ENCODE data around the gene STARD7.
"Not testable (repeated sequence)": the region's sequence is repeated elsewhere in the genome, so short reads cannot be mapped to it uniquely, and the experiment has no call there.

The STARD7 gene

DNA sequence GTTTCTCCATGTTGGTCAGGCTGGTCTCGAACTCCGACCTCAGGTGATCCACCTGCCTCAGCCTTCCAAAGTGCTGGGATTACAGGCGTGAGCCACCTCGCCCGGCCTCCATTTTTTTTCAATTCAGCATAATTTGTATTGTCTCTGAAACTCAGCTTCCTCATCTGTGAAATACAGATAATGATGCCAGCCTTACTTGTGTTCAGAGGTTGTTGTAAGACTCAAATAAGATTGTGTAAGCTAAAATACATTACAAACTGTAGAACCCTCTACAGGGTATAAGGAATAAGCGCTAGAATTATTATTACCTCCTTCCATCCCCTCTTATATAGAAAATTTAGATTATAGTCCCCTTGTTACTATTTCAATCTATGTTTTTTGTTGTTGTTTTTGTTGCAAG, 24.8 kb upstream of the STARD7 start:
- no peak for DNase-seq

DNA sequence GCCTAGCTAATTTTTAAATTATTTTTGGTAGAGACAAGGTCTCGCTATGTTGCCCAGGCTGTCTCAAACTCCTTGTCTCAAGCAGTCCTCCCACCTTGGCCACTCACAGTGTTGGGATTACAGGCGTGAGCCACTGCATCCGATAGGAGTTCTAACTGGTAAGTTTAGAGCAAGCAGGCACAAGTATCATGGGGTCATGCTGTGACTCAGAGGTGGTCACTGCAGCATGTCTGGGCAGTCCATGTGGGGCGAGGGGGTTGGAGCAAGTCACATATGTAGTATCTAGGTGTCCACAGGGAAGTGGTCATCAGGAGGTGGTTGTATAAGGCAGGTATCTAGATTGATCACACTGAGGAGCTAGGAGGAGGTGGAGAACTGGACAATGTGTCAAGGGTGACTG, 22.7 kb upstream of the STARD7 start:
- no peak for DNase-seq

DNA sequence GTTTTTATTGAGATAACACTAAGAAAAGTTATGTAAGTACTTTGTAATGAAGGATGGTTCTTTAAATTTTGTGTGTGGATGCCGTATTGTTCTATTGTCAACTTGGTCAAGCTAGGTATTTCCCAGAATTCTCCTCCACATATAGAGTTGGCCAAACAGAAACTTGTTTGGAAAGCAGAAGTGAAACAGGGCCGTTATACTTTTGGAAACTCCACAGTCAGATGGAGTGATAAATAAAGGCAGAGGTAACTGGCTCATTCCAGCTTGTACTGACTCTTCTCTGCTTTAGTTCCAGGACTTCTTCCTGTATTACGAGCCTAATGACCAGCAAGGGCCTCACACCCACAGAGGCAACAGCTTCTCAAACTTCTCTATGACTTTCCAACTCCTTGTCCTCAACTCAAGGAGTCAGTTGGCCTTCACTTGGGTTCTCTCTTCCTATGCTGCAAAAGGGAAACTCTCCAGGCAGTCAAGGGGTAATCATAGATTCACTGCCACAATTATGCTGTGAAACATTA, 16.4 kb upstream of the STARD7 start:
- no peak for DNase-seq

DNA sequence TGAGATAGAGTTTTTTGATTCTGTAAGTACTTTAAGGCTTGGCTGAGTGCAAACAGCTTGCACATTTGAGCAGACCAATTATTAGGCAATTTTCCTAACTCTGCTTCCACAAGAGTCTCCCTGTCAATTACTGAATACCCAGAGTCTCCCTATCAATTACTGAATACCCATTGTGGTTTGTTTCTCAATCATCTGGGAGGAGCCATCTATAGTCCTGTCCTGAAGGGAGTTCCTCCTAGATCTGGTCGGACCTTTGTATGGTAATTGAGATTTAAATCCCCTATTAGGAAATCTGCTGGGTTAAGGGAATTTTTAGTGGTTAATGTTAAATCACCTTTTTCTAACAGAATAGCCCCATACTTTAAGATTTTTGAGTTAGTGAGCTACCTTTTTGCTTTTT, 12.5 kb upstream of the STARD7 start:
- not testable (repeated sequence) for DNase-seq

DNA sequence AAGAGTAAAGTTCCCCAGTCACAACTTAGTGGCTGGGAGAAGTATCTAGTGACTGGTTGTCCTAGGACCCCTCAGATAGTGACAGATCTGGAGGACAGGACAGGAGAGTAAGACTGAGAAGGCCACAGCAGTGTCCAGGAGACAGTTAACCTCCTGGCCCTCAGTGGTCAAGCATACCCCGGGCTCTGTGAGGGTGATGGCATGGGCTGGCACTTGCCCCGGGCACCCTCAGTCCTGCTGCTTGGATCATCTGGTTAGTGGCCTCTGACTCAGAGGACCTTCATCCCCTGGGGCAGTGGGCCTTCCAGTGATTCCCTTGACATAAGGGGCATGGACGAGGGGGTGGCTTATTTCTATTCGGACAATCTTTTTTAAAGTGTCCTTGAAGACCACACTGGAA, 11.3 kb upstream of the STARD7 start:
- not testable (repeated sequence) for DNase-seq

DNA sequence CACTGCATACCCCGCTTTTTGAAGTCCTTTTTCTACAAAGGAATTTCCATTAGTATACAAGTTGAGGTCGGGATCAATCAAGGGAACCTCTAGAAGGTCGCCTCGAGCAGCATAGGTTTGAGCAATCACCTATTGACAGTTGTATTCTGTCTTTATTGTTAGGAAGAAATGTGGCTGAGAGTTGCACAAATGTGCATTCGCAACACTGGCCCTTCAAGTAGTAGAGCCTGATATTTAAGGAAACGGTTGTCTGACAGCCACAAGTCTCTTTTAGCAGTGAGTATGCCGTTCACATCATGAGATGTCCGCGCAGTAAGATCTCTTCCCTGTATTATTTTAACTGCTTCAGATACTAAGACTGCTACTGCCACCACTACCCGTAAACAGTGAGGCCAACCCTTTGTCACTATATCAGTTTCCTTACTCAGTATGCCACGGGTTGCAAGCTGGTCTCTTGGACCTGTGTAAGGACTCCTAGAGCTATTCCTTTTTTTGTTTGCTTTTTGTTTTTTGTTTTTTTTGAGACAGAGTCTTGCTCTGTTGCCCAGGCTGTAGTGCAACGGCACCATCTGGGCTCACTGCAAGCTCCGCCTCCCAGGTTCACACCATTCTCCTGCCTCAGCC, 10.0 kb upstream of the STARD7 start:
- no peak for DNase-seq

DNA sequence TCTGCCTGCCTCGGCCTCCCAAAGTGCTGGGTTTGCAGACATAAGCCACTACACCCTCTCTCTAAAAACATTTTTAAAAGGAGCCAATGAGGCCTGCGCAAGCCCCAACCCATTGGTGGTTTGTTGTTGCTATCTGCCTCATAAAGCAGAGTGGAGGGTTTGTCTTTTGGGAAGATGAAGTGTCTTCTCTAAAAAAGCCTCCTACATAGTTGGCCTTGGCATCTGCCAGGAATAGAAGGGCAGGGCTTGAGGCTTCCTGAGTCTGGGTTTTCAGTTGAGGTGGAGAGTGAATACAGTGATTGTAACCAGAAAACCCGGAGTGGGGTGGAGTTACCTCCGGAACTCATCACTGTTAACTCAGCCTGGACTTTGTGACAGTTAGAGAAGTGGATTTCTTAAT, 5.9 kb upstream of the STARD7 start:
- DNase-seq = no peak

DNA sequence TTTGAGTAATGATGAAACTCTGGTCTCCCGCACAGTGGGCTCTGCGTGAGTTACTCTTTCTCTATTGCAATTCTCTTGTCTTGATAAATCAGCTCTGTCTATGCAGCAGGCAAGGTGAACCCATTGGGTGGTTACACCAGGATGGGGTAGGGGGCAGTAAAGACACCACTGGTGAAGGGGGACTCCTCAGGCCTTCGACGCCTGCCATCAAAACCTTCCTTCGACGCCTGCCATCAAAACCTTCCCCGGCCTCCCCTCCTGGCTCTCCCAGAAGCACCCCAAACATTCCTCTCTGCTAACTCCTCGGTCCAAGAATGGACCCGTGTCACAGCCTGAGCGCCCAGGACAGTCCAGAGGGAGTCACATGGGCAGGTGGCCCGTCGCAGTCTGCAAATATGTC, 4.8 kb upstream of the STARD7 start:
- no peak for DNase-seq

DNA sequence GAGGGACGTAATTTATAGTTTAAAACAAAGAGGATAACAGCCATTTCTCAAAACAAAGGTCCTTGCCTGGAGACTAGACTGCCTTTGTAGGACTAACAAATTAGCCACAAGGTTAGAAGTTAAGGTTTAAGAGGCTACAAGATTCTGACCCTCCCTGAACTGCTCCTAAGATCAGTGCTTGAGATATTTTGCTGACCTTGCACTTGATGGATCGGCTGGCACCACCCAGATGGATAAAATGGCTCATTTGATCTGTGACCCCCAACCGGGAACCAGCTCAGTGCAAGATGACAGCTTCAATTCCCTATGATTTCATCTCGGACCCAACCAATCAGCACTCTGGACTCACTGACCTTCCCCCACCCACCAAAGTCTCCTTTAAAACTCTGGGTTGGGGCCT, 3.7 kb upstream of the STARD7 start:
- DNase-seq = no peak

DNA sequence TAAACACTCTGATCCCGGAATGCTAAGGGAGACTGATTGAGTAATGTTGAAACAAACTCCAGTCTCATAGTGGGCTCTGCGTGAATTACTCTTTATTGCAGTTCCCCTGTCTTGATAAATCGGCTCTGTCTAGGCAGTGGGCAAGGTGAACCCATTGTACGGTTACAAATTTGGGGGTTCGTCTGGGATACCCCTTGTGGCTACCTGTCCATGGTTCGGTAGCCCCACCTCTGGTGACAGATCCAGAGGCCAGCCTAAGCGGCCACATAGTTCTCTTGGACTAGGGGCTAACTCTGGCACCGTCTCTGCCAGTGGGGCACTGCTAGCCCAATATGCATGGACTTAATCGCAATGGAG, 1.1 kb upstream of the STARD7 start:
- DNase-seq = no peak

DNA sequence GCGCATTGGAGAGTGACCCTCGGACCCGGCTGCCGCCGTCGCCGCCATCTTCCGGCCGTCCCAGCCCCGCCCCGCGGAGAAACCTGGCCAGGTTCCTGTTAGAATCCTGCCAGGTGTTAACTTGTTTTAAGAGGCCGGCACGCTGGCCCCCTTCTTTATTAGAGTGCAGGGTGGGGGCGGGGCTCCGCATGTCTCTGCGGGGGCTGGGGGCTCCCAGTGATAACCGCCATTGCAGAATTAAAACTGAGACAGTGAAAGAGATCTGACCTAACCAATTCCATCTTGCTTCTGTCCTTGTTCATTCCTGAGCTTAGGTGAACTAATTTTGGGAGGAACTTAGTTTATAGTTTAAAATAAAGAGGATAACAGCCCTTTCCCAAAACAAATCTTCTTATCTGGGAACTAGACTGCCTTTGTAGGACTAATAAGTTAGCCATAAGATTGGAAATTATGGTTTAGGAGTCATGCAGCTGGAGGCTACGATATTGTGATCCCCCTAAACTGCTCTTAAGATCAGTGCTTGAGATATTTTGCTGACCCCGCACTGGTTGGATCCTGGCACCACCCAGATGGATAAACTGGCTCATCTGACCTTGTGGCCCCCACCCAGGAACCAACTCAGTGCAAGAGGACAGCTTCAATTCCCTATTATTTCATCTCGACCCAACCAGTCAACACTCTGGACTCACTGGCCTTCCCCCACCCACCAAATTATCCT, 543 bp upstream of the STARD7 start:
- DNase-seq = no peak

DNA sequence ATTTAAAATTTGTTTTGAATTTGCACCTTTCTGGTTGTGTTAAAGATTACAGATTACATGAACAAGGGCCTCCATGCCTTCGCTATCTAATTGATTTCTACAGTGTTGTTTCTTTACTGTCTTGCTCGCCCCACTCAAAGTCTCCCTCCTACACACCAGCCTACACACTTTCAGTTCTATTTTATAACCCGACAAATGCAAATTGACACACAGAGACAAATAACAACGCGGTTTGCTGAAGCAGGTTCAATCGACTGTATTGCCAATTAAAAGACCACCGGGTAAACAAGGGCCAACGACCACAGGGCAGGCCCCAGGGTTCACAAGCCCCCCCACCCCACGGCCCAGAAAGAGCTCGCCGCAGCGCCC, 869 bp downstream of the STARD7 start:
- DNase-seq = no peak

DNA sequence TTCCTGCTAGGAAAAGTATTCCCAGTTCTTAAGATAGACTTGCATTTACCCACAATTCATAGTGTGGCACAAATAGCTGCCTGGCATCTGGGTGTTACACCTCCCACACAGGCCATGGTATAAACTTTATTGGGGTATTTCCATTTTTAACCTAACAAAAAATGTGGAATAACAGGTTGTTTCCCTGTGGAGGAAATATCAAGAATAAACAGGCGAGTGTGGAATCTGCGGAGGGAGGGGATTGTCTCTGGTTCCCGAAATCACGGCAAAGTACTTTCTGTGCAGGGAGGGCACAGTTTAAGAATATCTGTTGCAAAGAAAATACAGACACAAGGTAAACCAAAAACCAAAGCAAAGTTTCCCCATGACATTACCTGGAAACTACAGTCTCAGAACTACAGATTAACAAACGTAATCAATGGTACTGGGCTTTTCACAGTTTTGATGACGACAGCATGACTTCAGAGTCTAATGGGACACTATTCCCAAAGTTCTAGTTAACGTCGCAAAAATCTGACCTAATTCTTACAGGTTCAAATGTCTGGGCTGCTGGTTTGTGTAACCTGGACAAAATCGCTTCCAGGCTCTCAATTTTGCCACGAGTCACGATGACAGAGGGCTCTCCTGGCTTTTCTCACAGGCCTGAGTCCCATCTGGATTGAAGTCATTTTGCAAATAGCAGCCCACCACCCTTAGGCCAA, 1.4 kb downstream of the STARD7 start:
- no peak for DNase-seq

DNA sequence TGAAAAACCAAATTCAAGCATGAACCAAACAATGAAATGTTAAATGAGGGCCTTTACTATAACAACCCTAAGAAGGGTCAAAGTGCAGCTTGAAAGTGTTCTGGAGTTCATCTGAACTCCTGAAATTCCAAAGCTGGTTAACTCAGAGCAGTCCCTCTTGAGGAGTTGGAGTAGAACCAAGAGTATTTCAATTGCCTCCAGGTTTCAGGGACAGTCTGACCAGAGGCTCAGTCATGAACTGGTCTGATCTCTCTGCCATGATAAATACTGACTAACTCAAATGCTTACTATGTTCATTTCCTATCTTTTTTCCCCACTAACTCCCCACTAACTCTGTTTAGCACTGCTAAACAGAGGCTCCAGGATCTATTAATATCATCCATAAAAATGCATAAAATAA, 2.7 kb downstream of the STARD7 start:
- DNase-seq = no peak

DNA sequence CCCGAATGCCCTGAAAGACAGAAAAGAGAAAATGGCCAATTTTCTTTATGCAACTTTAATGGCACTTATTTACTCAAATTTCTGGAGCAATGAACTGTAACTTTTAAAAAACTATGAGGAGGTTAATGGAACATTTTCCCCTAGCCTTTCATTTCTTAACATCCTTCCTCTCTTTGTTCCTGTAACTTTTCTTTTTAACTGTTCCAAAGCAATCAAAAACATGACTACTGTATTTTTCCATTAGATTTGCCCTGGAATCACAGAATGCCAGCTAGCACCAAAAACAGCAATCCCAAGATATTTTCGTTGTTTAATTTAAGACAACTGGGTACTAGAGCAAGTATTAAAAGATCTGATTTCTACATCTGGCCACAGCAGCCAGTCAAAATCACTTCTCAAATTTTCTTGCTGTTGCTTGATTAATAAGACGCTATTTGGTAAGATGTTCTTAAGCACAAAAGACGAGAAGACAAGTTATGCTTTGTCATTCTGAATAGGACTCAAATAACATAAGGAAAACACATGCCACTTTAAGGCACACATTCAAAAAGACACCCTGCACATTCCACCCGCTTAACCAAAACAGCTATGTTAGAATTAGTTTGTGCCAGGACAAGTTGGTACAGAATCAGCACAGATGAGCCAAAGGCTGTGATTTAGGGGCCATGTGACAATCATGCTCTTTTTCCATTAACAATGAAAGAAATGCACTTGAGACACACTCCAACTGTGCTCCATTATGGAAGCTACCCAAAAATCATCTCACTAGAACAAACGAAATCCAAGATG, 3.6 kb downstream of the STARD7 start:
- DNase-seq = no peak

DNA sequence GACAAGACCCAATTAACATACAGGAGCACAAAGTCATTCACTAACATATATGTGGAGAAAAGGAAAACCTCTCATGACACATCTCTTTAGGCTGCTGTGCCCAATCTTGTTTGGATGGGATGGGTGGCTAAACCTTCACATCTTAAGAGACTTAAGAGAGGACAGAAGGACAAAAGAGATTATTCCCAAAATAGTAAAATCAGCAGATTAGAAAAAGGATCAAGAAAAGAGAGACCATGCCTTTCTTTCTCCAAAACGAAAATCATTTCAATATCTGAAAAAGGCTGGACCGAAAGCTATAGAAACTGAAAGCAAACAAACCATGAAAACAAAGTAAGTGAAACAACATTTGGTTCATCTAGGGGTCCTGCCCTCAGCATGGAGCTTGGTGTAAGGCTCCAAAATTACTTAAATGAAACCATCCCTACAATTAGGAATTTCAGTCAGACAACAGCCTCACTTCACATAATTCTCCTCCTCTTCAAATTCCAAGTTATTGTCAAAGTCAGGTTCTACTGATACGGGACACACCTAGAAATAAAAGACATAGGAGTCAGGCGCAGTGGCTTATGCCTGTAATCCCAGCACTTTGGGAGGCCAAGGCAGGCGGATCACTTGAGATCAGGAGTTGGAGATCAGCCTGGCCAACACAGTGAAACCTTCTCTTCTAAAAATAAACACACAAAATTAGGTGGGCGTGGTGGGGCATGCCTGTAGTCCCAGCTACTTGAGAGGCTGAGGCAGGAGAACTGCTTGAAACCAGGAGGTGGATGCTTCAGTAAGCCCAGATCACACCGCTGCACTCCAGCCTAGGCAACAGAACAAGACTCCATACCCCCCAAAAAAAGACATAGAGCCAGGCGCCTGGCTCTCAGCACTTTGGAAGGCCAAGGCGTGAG, 5.2 kb downstream of the STARD7 start:
- DNase-seq = no peak

DNA sequence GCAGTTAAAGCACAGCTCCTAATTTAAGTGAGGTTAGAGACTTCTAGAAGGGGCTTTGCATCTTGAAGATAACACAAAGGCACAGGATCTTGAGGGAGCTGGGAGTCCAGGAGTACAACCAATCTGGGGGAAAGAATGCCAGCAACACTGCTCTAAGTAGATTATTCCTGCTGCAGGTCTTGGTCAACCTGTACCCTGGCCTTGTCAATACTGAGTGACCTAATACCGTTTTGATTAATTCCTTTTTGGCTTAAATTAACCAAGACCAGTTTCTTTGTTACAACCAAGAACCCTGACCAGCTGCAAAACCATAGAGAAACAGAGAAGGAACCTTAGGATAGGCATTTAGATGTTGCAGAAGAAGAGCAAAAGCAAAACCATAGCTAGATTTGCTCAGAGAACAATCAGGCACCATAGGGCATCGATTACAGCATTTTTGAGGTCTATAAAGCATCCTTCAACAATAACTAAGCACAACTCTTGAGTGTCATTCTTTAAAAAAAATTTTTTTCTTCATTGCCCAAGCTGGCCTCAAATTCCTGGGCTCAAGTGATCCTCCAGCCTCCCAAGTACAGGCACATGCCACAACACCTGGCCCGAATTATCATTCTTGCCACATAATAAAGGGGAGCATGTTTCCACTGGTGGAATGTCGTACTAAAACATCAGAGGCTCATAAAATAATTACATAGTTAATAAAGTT, 6.3 kb downstream of the STARD7 start:
- no peak for DNase-seq

DNA sequence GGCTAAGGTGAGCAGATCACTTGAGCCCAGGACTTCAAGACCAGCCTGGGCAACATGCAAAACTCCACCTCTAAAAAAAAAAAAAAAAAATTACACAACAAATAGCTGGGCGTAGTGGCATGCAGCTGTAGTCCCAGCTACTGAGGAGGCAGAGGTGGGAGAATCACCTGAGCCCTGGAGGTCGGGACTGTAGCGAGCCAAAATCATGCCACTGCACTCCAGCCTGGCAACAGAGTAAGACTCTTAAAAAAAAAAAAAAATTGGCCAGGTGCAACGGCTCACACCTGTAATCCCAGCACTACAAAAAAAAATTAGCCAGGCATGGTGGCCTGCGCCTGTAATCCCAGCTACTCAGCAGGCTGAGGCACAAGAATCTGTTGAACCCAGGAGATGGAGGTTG, 7.3 kb downstream of the STARD7 start:
- DNase-seq = no peak

DNA sequence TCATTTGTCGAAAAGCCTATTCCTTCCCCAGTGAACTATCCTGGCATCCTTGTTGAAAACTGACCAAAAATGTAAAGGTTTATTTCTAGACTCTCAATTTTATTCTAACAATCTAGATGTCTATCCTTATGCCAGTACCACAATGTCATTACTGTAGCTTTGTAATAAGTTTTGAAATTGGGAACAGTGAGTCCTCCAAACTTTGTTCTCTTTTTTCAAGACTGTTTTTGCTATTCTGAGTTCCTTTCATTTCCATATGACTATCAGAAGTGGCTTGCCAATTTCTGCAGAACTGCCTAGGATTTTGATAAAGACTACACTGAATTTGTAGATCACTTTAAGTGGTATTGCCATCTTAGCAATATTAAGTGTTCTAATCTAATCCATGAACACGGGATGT, 9.7 kb downstream of the STARD7 start:
- no peak for DNase-seq

DNA sequence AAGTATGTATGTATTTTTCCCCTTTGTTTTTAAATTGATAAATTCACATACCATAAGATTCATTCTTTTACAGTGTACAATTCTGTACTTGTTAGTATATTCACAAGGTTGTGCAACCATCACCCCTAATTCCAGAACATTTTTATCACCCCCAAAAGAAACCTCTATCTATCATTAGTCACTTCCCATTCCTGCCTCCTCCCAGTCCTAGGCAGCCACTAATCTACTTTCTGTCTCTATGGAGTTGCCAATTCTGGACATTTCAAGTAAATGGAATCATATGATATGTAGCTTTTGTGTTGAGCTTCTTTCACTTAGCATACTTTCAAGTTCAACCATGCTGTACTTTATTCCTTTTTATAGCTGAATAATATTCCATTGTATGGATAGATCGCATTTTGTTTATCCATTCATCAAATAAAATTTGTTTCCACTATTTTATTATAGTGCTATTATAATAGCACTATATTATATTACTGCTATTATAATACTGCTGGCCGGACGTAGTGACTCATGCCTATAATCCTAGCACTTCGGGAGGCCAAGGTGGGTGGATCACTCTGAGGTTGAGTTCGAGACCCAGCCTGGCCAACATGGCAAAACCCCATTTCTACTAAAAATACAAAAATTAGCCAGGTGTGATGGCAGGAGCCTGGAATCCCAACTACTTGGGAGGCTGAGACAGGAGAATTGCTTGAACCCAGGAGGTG, 10.9 kb downstream of the STARD7 start:
- DNase-seq = no peak

DNA sequence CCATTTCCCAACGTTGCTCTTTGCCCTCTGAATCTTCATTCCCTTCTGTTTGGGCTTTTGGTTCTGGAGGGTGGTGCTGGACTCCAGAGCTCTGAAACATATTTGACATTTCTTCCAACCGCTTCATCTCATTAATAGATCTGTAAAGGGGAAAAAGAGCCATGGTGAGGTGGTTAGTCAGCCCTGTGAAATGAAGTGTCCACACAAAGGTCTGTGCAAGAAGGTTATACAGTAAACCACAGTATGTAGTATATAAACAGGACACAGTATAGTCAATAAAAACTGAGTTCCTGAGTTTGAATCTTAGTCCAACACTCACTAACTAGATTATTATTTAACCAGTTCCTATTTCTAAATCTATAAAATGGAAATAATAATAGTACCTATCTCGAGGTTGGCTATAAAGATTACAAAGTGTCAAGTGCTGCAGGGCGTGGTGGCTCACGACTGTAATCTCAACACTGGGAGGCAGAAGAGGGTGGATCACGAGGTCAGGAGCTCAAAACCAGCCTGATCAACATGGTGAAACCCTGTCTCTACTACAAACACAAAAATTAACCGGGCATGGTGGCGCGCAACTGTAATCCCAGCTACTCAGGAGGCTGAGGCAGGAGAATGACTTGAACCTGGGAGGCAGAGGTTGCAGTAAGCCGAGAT, 13.1 kb downstream of the STARD7 start:
- no peak for DNase-seq

All from amniotic stem cell (primary cell).